Stimulated activated naive B cell treated with anti-CD40 and anti-IgM and Interleukin-4, amounts not matched to agents 10 μg/mL and 1 μg/mL and 100 μg/mL, for 72 hours (primary cell): Measurements from ENCODE around the gene TAGLN.
A peak's percentile ranks its signal among the peaks of the same experiment; 100 is the strongest.
"Not testable (repeated sequence)": the region's sequence is repeated elsewhere in the genome, so short reads cannot be mapped to it uniquely, and the experiment has no call there.

Experiments used
- ATAC-seq, 2 donors: fragments of 150-1000 bp; cut with Tn5 transposase; replicated peaks; 2 replicates each; pipeline ENCODE4 v1.10.0; 2021; ENCODE audit warnings: moderate library complexity in 1 of 2
- DNase-seq: peaks from one replicate; pipeline ENCODE4 v3.0.0; 2021
- H3K27ac Mint-ChIP-seq: one replicate; pipeline ENCODE4 v1.8.0; 2022; ENCODE audit warnings: mild to moderate bottlenecking, mixed read lengths
- H3K27me3 Mint-ChIP-seq, 2 donors: one replicate each; pipeline ENCODE4 v1.8.0; 2022; ENCODE audit warnings: mixed read lengths in 2 of 2
- H3K36me3 Mint-ChIP-seq, 2 donors: one replicate each; pipeline ENCODE4 v1.8.0; 2022; ENCODE audit warnings: mixed read lengths in 2 of 2, mild to moderate bottlenecking in 1 of 2
- H3K4me1 Mint-ChIP-seq, 2 donors: one replicate each; pipeline ENCODE4 v1.8.0; 2022; ENCODE audit warnings: mixed read lengths in 2 of 2, mild to moderate bottlenecking in 1 of 2
- H3K4me3 Mint-ChIP-seq, 2 donors: one replicate each; pipeline ENCODE4 v1.8.0; 2022; ENCODE audit warnings: mild to moderate bottlenecking in 2 of 2, mixed read lengths in 2 of 2, moderate library complexity in 1 of 2
- H3K9me3 Mint-ChIP-seq, 2 donors: one replicate each; pipeline ENCODE4 v1.8.0; 2022; ENCODE audit warnings: mixed read lengths in 2 of 2, mild to moderate bottlenecking in 1 of 2

The TAGLN gene

DNA sequence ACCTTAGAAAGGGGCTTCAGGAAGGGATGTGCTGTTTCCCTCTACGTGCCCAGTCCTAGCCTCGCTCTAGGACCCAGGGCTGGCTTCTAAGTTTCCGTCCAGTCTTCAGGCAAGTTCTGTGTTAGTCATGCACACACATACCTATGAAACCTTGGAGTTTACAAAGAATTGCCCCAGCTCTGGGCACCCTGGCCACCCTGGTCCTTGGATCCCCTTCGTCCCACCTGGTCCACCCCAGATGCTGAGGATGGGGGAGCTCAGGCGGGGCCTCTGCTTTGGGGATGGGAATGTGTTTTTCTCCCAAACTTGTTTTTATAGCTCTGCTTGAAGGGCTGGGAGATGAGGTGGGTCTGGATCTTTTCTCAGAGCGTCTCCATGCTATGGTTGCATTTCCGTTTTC, 2.2 kb upstream of the TAGLN start:
- Mint-ChIP-seq H3K9me3 (no peaks in the 10 kb centered on the region), H3K4me3 (no peak overlapping the region), H3K4me1 (peaks cover 12 to 36% of the 10 kb centered on the region in 2 donors), H3K27me3 (no peaks in the 10 kb centered on the region), H3K27ac (no peak overlapping the region), H3K36me3 (peaks cover 39 to 53% of the 10 kb centered on the region in 2 donors)
- no peak for ATAC-seq
- no peak for DNase-seq

DNA sequence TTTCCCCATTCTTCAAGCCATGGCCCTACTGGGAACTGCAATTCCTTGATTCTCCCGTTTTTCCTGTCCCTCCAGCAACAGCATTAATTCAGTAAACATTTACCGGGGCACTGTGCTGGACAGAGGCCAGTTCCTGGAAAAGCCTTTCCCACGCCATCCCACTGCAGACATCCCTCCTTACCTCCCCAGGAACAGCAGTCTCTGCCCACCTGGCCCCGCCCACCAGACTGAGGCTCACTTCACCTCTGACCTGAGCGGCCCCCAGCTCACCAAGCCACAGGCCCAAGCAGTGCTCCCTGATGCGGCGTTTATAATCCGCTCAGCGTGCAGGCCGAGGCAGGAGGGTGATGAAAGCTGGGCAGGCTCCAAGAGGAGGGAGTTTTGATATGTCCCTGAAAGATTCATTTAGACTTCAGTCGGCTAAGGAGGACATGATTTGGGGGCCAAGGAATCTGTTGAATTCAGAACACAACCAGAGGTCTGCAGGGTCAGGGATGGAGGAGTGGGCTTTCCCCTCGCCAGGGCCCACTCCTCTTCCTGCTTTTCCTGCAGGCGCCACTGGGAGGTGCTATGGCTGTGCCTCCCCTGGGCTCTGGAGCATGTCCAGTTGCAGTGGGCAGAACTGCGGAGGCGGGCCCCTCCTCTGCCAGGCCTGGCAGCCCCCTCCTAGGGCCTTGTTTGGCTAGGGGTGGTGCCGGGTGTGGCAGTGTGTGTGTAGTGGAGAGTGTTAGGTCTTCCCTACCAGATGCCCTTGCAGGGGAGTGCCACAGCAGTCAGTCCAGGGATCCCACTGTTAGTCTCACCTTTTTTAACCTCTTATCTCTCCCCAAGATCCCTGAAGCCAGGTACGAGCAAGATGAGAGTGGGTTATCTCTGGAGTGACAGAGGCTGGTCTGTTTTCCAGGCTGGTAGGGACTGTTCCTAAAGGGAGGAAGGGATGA, 1.4 kb upstream of the TAGLN start:
- no peak overlapping the region for H3K4me3 Mint-ChIP-seq
- no peak for DNase-seq
- H3K36me3 Mint-ChIP-seq = peaks cover 33 to 47% of the 10 kb centered on the region in 2 donors
- no peak for ATAC-seq
- no peak overlapping the region for H3K27ac Mint-ChIP-seq
- no peaks in the 10 kb centered on the region for H3K9me3 Mint-ChIP-seq
- H3K27me3 Mint-ChIP-seq = no peaks in the 10 kb centered on the region
- peaks cover 11 to 29% of the 10 kb centered on the region in 2 donors for H3K4me1 Mint-ChIP-seq

DNA sequence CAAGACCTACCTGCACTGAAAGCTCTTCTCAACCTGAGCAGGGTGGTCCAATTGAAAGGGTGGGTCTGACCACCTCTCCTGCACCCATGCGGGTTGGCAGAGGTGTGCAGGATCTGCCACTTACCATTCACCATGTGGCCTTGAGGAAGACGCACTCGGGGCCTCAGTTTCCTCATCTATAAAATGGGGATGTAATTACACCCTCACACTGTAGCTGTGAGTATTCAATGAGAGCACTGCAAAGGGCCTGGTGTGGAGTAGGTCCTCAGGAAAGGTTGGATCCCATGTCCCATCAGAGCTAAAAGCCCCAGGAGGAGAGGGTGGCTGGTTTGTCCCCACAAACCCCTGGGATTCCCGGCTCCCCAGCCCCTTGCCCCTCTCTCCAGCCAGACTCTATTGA, 557 bp upstream of the TAGLN start:
- Mint-ChIP-seq H3K27me3 (no peaks in the 10 kb centered on the region), H3K9me3 (no peaks in the 10 kb centered on the region), H3K4me3 (no peak overlapping the region), H3K36me3 (peaks cover 33 to 51% of the 10 kb centered on the region in 2 donors), H3K4me1 (peaks cover 13 to 28% of the 10 kb centered on the region in 2 donors), H3K27ac (no peak overlapping the region)
- no peak for DNase-seq
- no peak for ATAC-seq

DNA sequence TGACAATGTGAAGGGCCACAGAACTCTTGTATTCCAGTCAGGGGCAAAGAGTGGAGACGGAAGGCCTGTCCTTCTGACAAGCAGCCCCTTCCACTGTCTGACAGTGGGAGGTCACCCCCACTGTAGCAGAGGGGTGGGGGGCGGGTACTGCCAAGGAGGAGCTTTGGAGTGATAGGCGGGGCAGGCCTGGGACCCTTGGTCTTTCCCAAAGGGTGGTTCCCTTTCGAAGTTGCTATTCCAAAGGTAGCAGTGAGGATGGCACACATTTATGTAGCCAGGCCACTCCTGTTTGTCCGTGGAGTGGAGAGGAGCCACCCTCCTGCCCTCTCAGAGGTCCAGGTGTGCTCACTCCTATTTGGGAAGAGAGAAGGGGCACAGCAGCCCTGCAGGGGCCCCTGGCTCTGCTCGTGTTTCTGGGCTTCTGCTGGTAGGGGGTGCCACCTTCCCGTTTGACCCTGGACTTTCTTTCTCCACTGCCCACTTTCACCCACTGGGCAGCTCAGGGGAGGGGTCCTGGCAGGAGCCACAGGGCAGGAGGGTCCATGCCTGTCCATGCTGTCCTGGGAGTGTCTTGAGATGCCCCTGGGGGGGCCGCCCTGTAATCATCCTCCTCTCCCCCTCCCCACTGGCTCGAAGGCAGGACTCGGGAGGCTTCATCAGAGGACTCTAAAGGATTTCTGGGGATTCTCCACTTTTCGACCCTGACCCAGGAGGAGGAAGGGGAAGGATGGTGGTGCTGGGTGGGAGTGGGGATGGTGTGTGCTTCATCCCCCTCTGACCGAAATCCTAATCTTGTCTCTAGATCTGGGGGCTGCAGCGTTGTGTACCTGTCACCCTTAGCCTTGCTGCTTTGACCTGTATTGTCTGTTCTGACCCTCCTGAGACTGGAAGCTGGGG, 994 bp downstream of the TAGLN start:
- Mint-ChIP-seq H3K27me3 (no peaks in the 10 kb centered on the region), H3K9me3 (no peaks in the 10 kb centered on the region), H3K4me3 (no peak overlapping the region), H3K27ac (peak overlapping the region; percentile 26), H3K36me3 (peaks cover 38 to 55% of the 10 kb centered on the region in 2 donors), H3K4me1 (peaks cover 15 to 33% of the 10 kb centered on the region in 2 donors)
- ATAC-seq (no peak), DNase-seq (no peak)

DNA sequence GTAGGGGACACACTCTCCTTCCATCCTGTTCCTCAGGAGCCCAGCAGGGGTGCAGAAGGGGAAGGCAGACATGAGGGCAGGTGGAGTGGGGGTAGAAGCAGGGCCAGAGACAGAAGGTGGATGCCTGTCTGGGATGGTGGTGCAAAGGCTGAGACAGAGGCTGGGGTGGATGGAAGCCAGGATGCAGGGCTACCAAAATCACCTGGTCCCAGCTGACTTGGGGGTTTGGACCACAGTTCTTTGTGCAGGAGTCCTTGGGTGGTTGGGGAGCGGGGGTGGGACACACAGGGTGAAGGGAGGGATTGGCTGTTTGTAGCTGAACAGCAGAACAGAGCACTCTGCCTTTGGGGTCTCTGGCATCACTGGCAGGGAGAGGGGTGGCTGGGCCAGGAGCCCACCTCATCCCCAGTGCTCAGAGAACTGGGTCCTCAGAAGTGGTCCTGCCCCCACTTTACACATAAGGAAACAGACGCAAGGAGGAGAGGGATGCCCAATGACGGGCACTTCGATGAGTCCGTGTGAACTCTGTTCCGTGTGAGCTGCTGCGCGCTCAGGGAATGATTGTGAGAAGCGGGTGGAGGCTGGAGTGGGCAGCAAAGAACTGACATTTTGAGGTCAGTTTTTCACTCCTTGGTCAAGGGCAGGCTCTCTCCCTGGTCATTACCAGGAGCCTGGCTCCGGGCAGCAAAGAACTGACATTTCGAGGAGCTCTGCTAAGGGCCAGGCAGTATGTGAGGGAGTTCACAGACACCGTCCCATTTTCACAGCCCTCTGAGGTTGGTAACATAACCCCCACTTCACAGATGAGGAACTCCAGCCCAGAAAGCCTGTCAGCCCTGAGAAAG, 1.9 kb downstream of the TAGLN start:
- H3K36me3 Mint-ChIP-seq = peaks cover 36 to 53% of the 10 kb centered on the region in 2 donors
- no peaks in the 10 kb centered on the region for H3K9me3 Mint-ChIP-seq
- no peak overlapping the region for H3K4me3 Mint-ChIP-seq
- DNase-seq (no peak), ATAC-seq (no peak)
- peaks cover 15 to 33% of the 10 kb centered on the region in 2 donors for H3K4me1 Mint-ChIP-seq
- H3K27me3 Mint-ChIP-seq = no peaks in the 10 kb centered on the region
- H3K27ac Mint-ChIP-seq = peak overlapping the region; percentile 20

DNA sequence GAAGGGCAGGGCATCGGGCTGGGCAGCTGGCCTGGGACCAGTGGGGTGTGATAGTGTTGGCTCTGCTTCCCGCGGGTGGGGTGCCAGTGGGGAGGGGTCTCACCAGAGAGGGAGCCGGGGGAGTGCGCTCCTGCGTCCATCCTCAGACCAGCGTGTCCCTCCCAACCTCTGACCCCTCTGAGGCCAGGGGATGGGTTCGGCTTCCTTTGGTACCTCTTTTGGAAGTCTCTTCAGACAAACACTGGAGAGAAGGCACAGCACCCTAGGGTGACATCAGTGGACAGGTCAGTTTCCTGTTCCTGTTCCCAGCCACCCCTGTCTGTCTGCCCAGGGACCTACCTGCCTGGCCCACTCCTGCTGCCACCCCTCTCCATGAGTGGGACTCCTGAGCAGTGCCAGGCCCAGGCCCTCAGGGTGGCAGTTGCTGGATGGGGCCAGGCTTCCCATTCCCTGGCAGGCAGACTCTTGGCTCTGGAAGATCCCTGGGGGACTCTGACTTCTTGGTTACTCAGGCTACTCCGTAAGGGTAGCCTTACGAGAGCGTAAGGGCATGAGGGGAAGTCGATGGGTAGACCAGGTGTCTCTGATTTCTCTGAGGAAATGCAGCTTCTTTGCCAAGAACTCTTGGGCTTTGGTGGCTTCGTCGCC, 2.6 kb downstream of the TAGLN start:
- DNase-seq (no peak), ATAC-seq (no peak)
- H3K36me3 Mint-ChIP-seq = peaks cover 32 to 49% of the 10 kb centered on the region in 2 donors
- peaks cover 15 to 33% of the 10 kb centered on the region in 2 donors for H3K4me1 Mint-ChIP-seq
- no peak overlapping the region for H3K4me3 Mint-ChIP-seq
- H3K9me3 Mint-ChIP-seq = no peaks in the 10 kb centered on the region
- peak overlapping the region; percentile 42 for H3K27ac Mint-ChIP-seq
- no peaks in the 10 kb centered on the region for H3K27me3 Mint-ChIP-seq

DNA sequence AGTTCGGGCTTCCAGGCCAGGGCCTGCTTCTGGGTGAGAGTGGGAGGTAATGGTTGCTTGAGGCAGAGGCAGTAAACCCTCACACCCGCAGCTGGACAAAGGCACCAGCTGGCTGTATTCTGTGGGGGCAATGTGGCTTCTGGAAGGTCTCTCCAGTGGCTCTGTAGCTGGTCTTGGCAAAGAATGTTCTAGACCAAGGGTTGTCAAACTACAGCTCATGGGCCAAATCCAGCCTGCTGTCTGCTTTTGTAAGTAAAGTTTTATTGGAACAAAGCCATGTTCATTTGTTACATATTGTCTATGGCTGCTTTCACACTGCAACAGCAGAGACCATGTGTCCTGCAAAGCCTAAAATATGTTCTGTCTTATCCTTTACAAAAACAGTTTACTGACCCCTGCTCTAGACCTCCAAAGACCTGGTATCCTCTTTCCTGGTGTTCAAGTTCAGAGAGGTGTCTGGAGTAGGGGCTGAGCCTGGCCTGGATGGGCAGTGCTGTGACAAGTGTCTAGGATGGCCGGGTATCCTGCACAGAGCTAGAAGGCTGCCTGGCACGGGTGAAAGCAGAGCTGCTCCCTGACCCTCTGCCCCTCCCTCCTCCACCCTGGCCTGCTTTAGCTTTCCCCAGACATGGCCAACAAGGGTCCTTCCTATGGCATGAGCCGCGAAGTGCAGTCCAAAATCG, 3.4 kb downstream of the TAGLN start:
- ATAC-seq = peak in 1 of 2 donors; percentile 4
- peaks cover 14 to 30% of the 10 kb centered on the region in 2 donors for H3K4me1 Mint-ChIP-seq
- H3K27me3 Mint-ChIP-seq = no peaks in the 10 kb centered on the region
- DNase-seq = no peak
- H3K4me3 Mint-ChIP-seq = no peak overlapping the region
- peak overlapping the region; percentile 15 for H3K27ac Mint-ChIP-seq
- peaks cover 25 to 46% of the 10 kb centered on the region in 2 donors for H3K36me3 Mint-ChIP-seq
- H3K9me3 Mint-ChIP-seq = no peaks in the 10 kb centered on the region

DNA sequence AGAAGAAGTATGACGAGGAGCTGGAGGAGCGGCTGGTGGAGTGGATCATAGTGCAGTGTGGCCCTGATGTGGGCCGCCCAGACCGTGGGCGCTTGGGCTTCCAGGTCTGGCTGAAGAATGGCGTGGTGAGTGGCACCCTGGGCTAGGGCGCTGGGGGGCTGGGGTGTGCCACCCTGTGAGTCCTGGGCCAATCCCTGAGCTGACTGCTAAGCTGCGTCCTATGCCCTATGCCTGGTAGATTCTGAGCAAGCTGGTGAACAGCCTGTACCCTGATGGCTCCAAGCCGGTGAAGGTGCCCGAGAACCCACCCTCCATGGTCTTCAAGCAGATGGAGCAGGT, 3.9 kb downstream of the TAGLN start:
- H3K4me1 Mint-ChIP-seq = peaks cover 11 to 25% of the 10 kb centered on the region in 2 donors
- H3K27me3 Mint-ChIP-seq = no peaks in the 10 kb centered on the region
- H3K27ac Mint-ChIP-seq = peak overlapping the region; percentile 15
- ATAC-seq (peak in 1 of 2 donors; percentile 2), DNase-seq (no peak)
- peaks cover 22 to 43% of the 10 kb centered on the region in 2 donors for H3K36me3 Mint-ChIP-seq
- H3K4me3 Mint-ChIP-seq = no peak overlapping the region
- H3K9me3 Mint-ChIP-seq = no peaks in the 10 kb centered on the region

DNA sequence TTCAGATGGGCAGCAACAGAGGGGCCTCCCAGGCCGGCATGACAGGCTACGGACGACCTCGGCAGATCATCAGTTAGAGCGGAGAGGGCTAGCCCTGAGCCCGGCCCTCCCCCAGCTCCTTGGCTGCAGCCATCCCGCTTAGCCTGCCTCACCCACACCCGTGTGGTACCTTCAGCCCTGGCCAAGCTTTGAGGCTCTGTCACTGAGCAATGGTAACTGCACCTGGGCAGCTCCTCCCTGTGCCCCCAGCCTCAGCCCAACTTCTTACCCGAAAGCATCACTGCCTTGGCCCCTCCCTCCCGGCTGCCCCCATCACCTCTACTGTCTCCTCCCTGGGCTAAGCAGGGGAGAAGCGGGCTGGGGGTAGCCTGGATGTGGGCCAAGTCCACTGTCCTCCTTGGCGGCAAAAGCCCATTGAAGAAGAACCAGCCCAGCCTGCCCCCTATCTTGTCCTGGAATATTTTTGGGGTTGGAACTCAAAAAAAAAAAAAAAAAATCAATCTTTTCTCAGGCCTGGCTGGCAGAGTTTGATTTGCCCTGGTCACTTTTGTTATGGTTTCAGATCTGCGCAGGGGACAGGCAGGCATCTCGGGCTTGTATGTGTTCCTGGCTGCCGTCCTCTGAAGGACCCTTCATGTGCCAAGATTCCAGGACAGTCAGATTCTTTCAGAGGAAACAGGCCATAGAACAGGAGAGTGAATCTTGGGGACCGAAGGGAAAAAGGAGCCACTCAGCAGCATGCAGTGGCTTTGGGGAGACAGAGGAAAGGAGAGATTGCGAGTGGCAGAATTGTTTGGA, 5.3 kb downstream of the TAGLN start:
- H3K36me3 Mint-ChIP-seq = peaks cover 22 to 38% of the 10 kb centered on the region in 2 donors

DNA sequence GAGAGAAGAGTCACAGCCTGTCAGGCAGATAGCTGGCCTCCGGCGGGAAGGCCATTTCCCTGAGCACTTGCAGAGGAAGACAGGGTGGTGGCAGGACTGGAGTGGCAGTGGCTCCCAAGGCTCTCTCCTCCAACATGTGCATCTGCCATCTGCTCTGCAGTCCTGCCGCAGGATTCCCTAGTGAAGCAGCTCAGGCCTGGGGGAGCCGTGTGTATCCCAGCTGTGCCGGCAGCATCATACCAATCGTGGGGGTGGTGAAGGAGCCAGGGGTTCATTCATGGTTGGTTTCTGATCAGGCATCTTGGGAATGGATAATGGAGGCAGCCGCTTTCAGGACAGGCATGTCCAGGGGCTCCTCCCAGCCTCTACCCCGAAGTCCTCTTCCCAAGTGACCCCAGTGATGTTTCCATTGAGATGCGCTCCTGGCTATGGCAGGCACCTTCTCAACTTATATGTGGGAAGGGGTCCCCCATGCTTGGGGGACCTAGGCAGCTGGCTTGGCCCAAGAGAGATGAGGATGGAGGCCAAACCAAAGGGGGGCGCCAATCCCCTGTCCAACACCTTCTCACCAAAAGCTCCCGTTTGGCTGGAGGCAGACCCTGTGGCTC, 6.1 kb downstream of the TAGLN start:
- Mint-ChIP-seq H3K36me3 (peaks cover 22 to 43% of the 10 kb centered on the region in 2 donors), H3K4me3 (no peak overlapping the region), H3K27ac (peak overlapping the region; percentile 4), H3K4me1 (peaks cover 7 to 15% of the 10 kb centered on the region in 2 donors), H3K27me3 (no peaks in the 10 kb centered on the region), H3K9me3 (no peaks in the 10 kb centered on the region)
- no peak for DNase-seq
- no peak for ATAC-seq

More for the DNA sequence above, 5.3 kb downstream of the TAGLN start:
- Mint-ChIP-seq H3K27ac (peak overlapping the region; percentile 48), H3K27me3 (no peaks in the 10 kb centered on the region), H3K4me3 (no peak overlapping the region), H3K4me1 (peaks cover 7 to 15% of the 10 kb centered on the region in 2 donors), H3K9me3 (no peaks in the 10 kb centered on the region)
- DNase-seq (no peak), ATAC-seq (peak in 1 of 2 donors; percentile 16)

DNA sequence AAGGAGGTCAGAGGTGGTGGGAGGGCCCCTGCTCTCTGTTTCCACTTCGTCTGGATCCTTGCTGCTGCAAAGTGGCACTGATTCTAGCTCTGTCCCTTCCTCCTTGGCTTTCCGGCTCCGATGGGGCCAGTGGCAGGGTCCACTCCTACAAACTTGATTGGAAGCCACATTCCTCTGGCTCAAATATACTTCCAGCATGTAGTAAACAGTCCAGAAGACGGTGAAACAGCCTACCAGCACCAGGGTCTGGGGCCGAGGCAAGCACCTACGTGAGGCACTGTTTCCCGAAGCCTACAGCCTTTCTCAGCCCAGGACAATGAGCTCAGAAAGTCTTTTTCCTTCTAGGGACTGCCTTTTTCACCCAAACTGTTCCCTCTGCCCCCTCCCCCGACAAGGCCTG, 6.9 kb downstream of the TAGLN start:
- not testable (repeated sequence) for ATAC-seq, H3K9me3 Mint-ChIP-seq, DNase-seq, H3K4me3 Mint-ChIP-seq, H3K27me3 Mint-ChIP-seq, H3K4me1 Mint-ChIP-seq
- Mint-ChIP-seq H3K36me3 (peaks cover 22 to 42% of the 10 kb centered on the region in 2 donors), H3K27ac (peak overlapping the region; percentile 47)

DNA sequence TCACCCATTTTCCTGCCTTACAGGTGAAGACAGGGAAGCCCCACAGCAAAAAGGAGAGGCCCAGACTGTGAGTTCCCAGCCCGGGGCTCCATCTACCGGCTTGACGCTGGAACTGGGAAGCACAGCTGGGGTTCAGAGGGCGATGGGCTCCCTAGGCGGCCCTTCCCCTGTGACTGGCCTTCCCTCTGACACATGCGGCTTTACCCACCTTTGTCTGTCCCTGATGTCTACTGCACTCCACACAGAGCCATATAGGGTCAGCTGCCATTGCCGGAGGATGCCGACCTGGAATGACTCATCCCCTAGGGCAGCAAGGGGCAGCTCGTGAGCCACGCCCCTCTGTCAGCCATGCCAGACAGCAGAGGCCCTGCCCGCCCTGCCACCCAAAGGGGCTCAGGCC, 7.7 kb downstream of the TAGLN start:
- H3K9me3 Mint-ChIP-seq, H3K4me3 Mint-ChIP-seq, ATAC-seq, H3K27me3 Mint-ChIP-seq, H3K4me1 Mint-ChIP-seq, H3K27ac Mint-ChIP-seq, DNase-seq: not testable (repeated sequence)
- H3K36me3 Mint-ChIP-seq = peaks cover 29 to 49% of the 10 kb centered on the region in 2 donors
